Osteocyte (in vitro differentiated cells): ENCODE measurements around the gene SHANK3. TPM values are rescaled to one million over a fixed set of nuclear protein-coding genes. Genes with fewer than 3 reads are reported as not detected.

Experiments
- DNase-seq: peaks from one replicate; pipeline ENCODE4 v3.0.0; 2021; ENCODE audit warnings: mixed read lengths; ENCODE audit not compliant: unreplicated experiment; ENCODE audit errors: extremely low spot score
- H3K27ac Mint-ChIP-seq: one replicate; pipeline ENCODE4 v1.8.0; 2021; ENCODE audit warnings: mild to moderate bottlenecking, mixed read lengths; ENCODE audit not compliant: unreplicated experiment
- H3K27me3 Mint-ChIP-seq: one replicate; pipeline ENCODE4 v1.8.0; 2021; ENCODE audit warnings: mixed read lengths; ENCODE audit not compliant: unreplicated experiment
- H3K36me3 Mint-ChIP-seq: one replicate; pipeline ENCODE4 v1.8.0; 2021; ENCODE audit warnings: mixed read lengths; ENCODE audit not compliant: unreplicated experiment
- H3K4me1 Mint-ChIP-seq: one replicate; pipeline ENCODE4 v1.8.0; 2021; ENCODE audit warnings: mixed read lengths; ENCODE audit not compliant: unreplicated experiment
- H3K4me3 Mint-ChIP-seq: one replicate; pipeline ENCODE4 v1.8.0; 2021; ENCODE audit warnings: mild to moderate bottlenecking, moderate library complexity, mixed read lengths; ENCODE audit not compliant: unreplicated experiment
- H3K9me3 Mint-ChIP-seq: one replicate; pipeline ENCODE4 v1.8.0; 2021; ENCODE audit warnings: mixed read lengths; ENCODE audit not compliant: unreplicated experiment
- total RNA-seq: library from RNA; stranded (reverse); gene quantifications from 2 replicates; pipeline ENCODE4 v1.2.1, GENCODE V29; 2021
- TF ChIP-seq, protein P1 (sequence below): fragments of 200-600 bp; sonication (generic); IDR thresholded peaks from 2 replicates; pipeline ENCODE4 v1.5.0; 2021; ENCODE audit warnings: antibody characterized with exemption, mild to moderate bottlenecking, moderate library complexity

The SHANK3 gene
- total RNA-seq, 1 donor from 2014 or later: 4.7 TPM

DNA sequence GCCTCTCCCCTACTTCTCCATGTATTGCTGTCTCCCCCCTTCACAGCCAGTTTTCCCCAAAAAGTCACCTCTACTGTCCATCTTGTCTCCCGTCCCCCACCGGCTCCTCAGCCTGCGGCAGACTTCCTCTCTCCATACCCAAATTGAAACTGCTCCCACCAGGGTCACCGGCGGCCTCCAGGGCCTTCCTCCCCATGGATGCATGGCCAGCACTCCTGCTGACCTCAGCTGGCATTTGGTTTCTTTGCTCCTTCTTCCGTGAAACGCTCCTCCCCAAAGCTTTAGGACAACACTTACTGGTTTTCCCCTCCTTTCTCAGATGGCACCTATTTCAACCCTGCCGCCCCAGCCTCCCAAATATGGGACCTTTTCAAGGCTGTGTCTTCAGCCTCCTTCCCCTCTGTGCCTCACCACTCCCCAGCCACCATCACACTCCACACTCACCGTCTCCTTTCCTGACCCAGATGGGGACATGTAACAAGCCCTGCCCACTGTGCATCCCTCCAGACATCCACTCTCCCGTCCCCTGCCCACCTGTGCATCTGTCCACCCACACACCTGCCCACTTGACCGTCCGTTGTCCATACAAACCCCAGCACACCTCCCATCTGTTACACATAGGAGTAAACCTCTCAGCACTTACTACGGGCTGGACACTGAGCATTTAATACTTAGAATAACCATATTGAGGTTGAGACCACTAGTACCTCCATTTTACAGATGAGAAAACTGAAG is 43.8 kb downstream of the SHANK3 start:
- H3K4me1 Mint-ChIP-seq: no peaks in the 10 kb centered on the region
- peaks cover 14% of the 10 kb centered on the region for H3K27me3 Mint-ChIP-seq
- H3K4me3 Mint-ChIP-seq: no peak overlapping the region
- no peak overlapping the region for H3K27ac Mint-ChIP-seq
- no peaks in the 10 kb centered on the region for H3K9me3 Mint-ChIP-seq
- TF ChIP-seq, protein P1, sequence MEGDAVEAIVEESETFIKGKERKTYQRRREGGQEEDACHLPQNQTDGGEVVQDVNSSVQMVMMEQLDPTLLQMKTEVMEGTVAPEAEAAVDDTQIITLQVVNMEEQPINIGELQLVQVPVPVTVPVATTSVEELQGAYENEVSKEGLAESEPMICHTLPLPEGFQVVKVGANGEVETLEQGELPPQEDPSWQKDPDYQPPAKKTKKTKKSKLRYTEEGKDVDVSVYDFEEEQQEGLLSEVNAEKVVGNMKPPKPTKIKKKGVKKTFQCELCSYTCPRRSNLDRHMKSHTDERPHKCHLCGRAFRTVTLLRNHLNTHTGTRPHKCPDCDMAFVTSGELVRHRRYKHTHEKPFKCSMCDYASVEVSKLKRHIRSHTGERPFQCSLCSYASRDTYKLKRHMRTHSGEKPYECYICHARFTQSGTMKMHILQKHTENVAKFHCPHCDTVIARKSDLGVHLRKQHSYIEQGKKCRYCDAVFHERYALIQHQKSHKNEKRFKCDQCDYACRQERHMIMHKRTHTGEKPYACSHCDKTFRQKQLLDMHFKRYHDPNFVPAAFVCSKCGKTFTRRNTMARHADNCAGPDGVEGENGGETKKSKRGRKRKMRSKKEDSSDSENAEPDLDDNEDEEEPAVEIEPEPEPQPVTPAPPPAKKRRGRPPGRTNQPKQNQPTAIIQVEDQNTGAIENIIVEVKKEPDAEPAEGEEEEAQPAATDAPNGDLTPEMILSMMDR: no peak
- no peaks in the 10 kb centered on the region for H3K36me3 Mint-ChIP-seq
- DNase-seq: no peak

DNA sequence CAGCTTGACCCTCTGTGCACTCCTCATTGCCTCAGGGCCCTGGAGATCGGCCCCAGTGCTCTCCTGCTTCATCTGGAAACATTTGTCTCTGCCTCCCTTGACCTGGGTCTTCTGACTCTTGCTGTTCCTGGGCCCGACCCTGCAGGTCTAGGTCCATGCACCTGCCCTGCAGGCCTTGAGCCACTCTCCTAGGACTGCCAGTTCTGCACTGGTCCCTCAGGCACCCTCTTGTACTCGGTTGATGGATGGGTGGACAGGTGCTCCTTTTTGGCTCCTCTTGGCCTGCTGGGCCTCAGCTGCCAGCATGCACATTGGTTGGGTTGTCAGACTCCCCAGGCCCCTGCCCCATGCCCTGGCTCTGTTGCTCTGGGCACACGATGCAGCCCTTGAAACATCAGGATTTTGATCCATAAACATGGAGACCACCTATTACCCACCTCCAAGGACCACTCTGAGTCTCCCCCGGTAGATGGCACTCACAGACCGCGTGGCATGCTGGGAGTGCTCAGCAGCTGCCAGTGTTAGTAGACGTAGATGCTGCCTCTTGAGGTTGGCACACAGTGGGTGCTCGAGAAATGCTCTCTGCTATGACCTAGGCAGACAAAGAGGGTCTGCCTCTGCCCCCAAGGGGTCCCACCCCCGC is 45.2 kb downstream of the SHANK3 start:
- peaks cover 16% of the 10 kb centered on the region for H3K27me3 Mint-ChIP-seq
- H3K4me1 Mint-ChIP-seq: no peaks in the 10 kb centered on the region
- no peaks in the 10 kb centered on the region for H3K36me3 Mint-ChIP-seq
- no peaks in the 10 kb centered on the region for H3K9me3 Mint-ChIP-seq
- TF ChIP-seq, protein P1: no peak
- DNase-seq: no peak
- no peak overlapping the region for H3K4me3 Mint-ChIP-seq
- H3K27ac Mint-ChIP-seq: no peak overlapping the region

GRCh38 chr22:50718352-50718709 is 45.7 kb downstream of the SHANK3 start:
- no peaks in the 10 kb centered on the region for H3K9me3 Mint-ChIP-seq
- peaks cover 16% of the 10 kb centered on the region for H3K27me3 Mint-ChIP-seq
- TF ChIP-seq, protein P1: no peak
- no peaks in the 10 kb centered on the region for H3K4me1 Mint-ChIP-seq
- H3K36me3 Mint-ChIP-seq: no peaks in the 10 kb centered on the region
- no peak overlapping the region for H3K27ac Mint-ChIP-seq
- H3K4me3 Mint-ChIP-seq: no peak overlapping the region
- DNase-seq: no peak

- H3K9me3 Mint-ChIP-seq: no peaks in the 10 kb centered on the region
These were observed 47.2 kb downstream of the SHANK3 start for GRCh38 chr22:50719814-50720300.

More at GRCh38 chr22:50719814-50720300, 47.2 kb downstream of the SHANK3 start:
- H3K36me3 Mint-ChIP-seq: no peaks in the 10 kb centered on the region
- no peak overlapping the region for H3K27ac Mint-ChIP-seq
- no peak overlapping the region for H3K4me3 Mint-ChIP-seq
- TF ChIP-seq, protein P1: no peak
- peaks cover 16% of the 10 kb centered on the region for H3K27me3 Mint-ChIP-seq
- no peak for DNase-seq
- no peaks in the 10 kb centered on the region for H3K4me1 Mint-ChIP-seq
